Measurements from ENCODE around the gene KDM4C.

KDM4C gene

GRCh38 chr9:7153134-7153533, 395.4 kb downstream of the KDM4C start:
- Mint-ChIP-seq H3K36me3 (ENCODE audit: low read depth) (peaks cover 19% of the 10 kb centered on the region), H3K9me3 (peaks cover 23% of the 10 kb centered on the region), H3K4me3 (no peak overlapping the region), H3K27me3 (ENCODE audit: low read depth, poor library complexity) (peaks cover 3% of the 10 kb centered on the region), H3K27ac (no peak overlapping the region), H3K4me1 (peaks cover 11% of the 10 kb centered on the region)
- TF ChIP-seq, protein P1, sequence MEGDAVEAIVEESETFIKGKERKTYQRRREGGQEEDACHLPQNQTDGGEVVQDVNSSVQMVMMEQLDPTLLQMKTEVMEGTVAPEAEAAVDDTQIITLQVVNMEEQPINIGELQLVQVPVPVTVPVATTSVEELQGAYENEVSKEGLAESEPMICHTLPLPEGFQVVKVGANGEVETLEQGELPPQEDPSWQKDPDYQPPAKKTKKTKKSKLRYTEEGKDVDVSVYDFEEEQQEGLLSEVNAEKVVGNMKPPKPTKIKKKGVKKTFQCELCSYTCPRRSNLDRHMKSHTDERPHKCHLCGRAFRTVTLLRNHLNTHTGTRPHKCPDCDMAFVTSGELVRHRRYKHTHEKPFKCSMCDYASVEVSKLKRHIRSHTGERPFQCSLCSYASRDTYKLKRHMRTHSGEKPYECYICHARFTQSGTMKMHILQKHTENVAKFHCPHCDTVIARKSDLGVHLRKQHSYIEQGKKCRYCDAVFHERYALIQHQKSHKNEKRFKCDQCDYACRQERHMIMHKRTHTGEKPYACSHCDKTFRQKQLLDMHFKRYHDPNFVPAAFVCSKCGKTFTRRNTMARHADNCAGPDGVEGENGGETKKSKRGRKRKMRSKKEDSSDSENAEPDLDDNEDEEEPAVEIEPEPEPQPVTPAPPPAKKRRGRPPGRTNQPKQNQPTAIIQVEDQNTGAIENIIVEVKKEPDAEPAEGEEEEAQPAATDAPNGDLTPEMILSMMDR (IDR thresholded peaks at IDR 0.05), result no peak
- no peak for DNase-seq

DNA sequence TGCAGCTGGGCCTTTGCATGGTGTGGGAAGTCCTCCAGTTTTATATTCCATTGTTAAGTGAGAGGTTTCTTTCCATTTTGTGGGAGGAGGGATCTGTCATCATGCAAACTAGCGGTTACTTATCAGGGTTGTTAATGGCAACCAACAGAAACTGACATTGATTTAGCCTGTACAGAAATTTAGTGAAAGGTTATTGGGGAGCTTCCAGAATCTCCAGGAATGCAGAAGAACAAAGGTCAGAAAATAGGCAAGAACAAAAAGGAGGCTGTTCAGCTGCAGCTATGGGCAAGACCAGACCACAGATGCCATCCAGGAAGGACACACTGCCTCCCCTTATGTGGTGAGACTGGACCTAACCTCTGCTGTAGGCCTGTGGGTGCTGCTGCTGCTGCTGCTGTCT, 395.8 kb downstream of the KDM4C start:
- peaks cover 23% of the 10 kb centered on the region for H3K36me3 Mint-ChIP-seq (ENCODE audit: low read depth)
- H3K27me3 Mint-ChIP-seq (ENCODE audit: low read depth, poor library complexity), result peaks cover 3% of the 10 kb centered on the region
- DNase-seq, result no peak
- TF ChIP-seq, protein P1 (IDR thresholded peaks at IDR 0.05), result no peak
- peaks cover 27% of the 10 kb centered on the region for H3K9me3 Mint-ChIP-seq
- H3K4me3 Mint-ChIP-seq, result no peak overlapping the region
- H3K4me1 Mint-ChIP-seq, result peaks cover 15% of the 10 kb centered on the region
- H3K27ac Mint-ChIP-seq, result peak overlapping the region; percentile 15

- TF ChIP-seq, protein P1 (IDR thresholded peaks at IDR 0.05), result no peak
- DNase-seq, result no peak
- peaks cover 28% of the 10 kb centered on the region for H3K36me3 Mint-ChIP-seq (ENCODE audit: low read depth)
- H3K4me3 Mint-ChIP-seq, result no peak overlapping the region
- H3K27ac Mint-ChIP-seq, result peak overlapping the region; percentile 15
- H3K27me3 Mint-ChIP-seq (ENCODE audit: low read depth, poor library complexity), result peaks cover 3% of the 10 kb centered on the region
- H3K9me3 Mint-ChIP-seq, result peaks cover 32% of the 10 kb centered on the region
- peaks cover 17% of the 10 kb centered on the region for H3K4me1 Mint-ChIP-seq
These were observed 396.3 kb downstream of the KDM4C start for GRCh38 chr9:7154003-7154619.

GRCh38 chr9:7154650-7155049, 396.9 kb downstream of the KDM4C start:
- TF ChIP-seq, protein P1 (IDR thresholded peaks at IDR 0.05), result no peak
- Mint-ChIP-seq H3K4me1 (peaks cover 17% of the 10 kb centered on the region), H3K4me3 (no peak overlapping the region), H3K36me3 (ENCODE audit: low read depth) (peaks cover 33% of the 10 kb centered on the region), H3K27ac (no peak overlapping the region), H3K9me3 (peaks cover 36% of the 10 kb centered on the region), H3K27me3 (ENCODE audit: low read depth, poor library complexity) (peaks cover 3% of the 10 kb centered on the region)
- no peak for DNase-seq

GRCh38 chr9:7161469-7161868, 403.7 kb downstream of the KDM4C start:
- H3K4me1 Mint-ChIP-seq, result peaks cover 61% of the 10 kb centered on the region
- no peaks in the 10 kb centered on the region for H3K27me3 Mint-ChIP-seq (ENCODE audit: low read depth, poor library complexity)
- no peak overlapping the region for H3K27ac Mint-ChIP-seq
- H3K4me3 Mint-ChIP-seq, result no peak overlapping the region
- H3K9me3 Mint-ChIP-seq, result peaks cover 39% of the 10 kb centered on the region
- peaks cover 39% of the 10 kb centered on the region for H3K36me3 Mint-ChIP-seq (ENCODE audit: low read depth)
- DNase-seq, result no peak
- TF ChIP-seq, protein P1 (IDR thresholded peaks at IDR 0.05), result no peak

DNA sequence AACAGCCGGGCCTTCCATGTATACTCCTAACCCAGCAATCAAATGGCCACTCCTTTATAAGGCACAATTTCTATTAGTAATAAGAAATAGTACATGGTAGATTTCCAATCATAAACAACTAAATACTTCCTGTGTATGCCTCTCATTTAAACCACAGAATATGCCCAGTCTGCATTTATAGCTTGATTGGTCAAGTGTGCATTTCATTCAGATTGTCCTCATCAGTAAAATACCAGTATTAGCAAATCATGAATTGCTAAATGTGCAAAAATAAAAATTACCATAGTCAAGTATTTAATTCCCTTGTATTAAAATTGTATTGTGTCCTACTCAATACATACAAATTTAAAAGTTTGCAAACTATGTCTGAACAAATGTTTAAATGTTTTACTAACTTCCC, 406.2 kb downstream of the KDM4C start:
- Mint-ChIP-seq H3K4me3 (no peak overlapping the region), H3K4me1 (peaks cover 53% of the 10 kb centered on the region), H3K27ac (no peak overlapping the region), H3K36me3 (ENCODE audit: low read depth) (peaks cover 26% of the 10 kb centered on the region), H3K9me3 (peaks cover 17% of the 10 kb centered on the region), H3K27me3 (ENCODE audit: low read depth, poor library complexity) (no peaks in the 10 kb centered on the region)
- no peak for DNase-seq
- TF ChIP-seq, protein P1 (IDR thresholded peaks at IDR 0.05), result no peak

Measured in nephron progenitor cell (in vitro differentiated cells).